ENCODE data around the gene SLC9A6.

SLC9A6 gene

GRCh38 chrX:136025091-136025490, 39.9 kb downstream of the SLC9A6 start:
- no peak overlapping the region for H3K4me3 ChIP-seq (ENCODE audit: low read depth, low read length)
- no peak for DNase-seq (ENCODE audit: low read depth)
- no peak for TF ChIP-seq CTCF (conservative IDR thresholded peaks at IDR 0.05; ENCODE audit: low read depth, low read length)

GRCh38 chrX:136028383-136028984, 43.2 kb downstream of the SLC9A6 start:
- DNase-seq (ENCODE audit: low read depth), result peak; percentile 79
- no peak overlapping the region for H3K4me3 ChIP-seq (ENCODE audit: low read depth, low read length)
- TF ChIP-seq CTCF (conservative IDR thresholded peaks at IDR 0.05; ENCODE audit: low read depth, low read length), result peak; percentile 49

GRCh38 chrX:136029766-136030165, 44.5 kb downstream of the SLC9A6 start:
- no peak for TF ChIP-seq CTCF (conservative IDR thresholded peaks at IDR 0.05; ENCODE audit: low read depth, low read length)
- no peak for DNase-seq (ENCODE audit: low read depth)
- no peak overlapping the region for H3K4me3 ChIP-seq (ENCODE audit: low read depth, low read length)

GRCh38 chrX:136030303-136031191, 45.3 kb downstream of the SLC9A6 start:
- DNase-seq (ENCODE audit: low read depth), result peak; percentile 76
- TF ChIP-seq CTCF (conservative IDR thresholded peaks at IDR 0.05; ENCODE audit: low read depth, low read length), result no peak
- H3K4me3 ChIP-seq (ENCODE audit: low read depth, low read length), result no peak overlapping the region

GRCh38 chrX:136031626-136032025, 46.4 kb downstream of the SLC9A6 start:
- DNase-seq (ENCODE audit: low read depth), result no peak
- no peak for TF ChIP-seq CTCF (conservative IDR thresholded peaks at IDR 0.05; ENCODE audit: low read depth, low read length)
- no peak overlapping the region for H3K4me3 ChIP-seq (ENCODE audit: low read depth, low read length)

- no peak for TF ChIP-seq CTCF (conservative IDR thresholded peaks at IDR 0.05; ENCODE audit: low read depth, low read length)
- no peak for DNase-seq (ENCODE audit: low read depth)
- H3K4me3 ChIP-seq (ENCODE audit: low read depth, low read length), result no peak overlapping the region
These were observed 47.1 kb downstream of the SLC9A6 start for GRCh38 chrX:136032370-136032769.

All from choroid plexus epithelial cell (primary cell).